GM12872 (cell line): ENCODE results near the gene FAT1.

Source experiments
- CTCF ChIP-seq: IDR thresholded peaks from 3 replicates; pipeline ENCODE4 v1.5.1; 2011; ENCODE audit warnings: low read depth, mild to moderate bottlenecking, low read length, moderate library complexity; ENCODE audit not compliant: insufficient read depth

FAT1 gene

GRCh38 chr4:186581421-186581820, 142.2 kb downstream of the FAT1 start:
- no peak for TF ChIP-seq CTCF

GRCh38 chr4:186580669-186581068, 143.0 kb downstream of the FAT1 start:
- TF ChIP-seq CTCF: no peak

GRCh38 chr4:186570193-186570996, 153.3 kb downstream of the FAT1 start:
- TF ChIP-seq CTCF: no peak

GRCh38 chr4:186569533-186570192, 154.0 kb downstream of the FAT1 start:
- TF ChIP-seq CTCF: no peak

GRCh38 chr4:186566068-186566467, 157.6 kb downstream of the FAT1 start:
- TF ChIP-seq CTCF: no peak

- TF ChIP-seq CTCF: no peak
Observed at GRCh38 chr4:186563761-186564160, 159.9 kb downstream of the FAT1 start.

GRCh38 chr4:186561748-186562147, 161.9 kb downstream of the FAT1 start:
- TF ChIP-seq CTCF: no peak
